ENCODE data around the gene ARHGAP42.

The ARHGAP42 gene

DNA sequence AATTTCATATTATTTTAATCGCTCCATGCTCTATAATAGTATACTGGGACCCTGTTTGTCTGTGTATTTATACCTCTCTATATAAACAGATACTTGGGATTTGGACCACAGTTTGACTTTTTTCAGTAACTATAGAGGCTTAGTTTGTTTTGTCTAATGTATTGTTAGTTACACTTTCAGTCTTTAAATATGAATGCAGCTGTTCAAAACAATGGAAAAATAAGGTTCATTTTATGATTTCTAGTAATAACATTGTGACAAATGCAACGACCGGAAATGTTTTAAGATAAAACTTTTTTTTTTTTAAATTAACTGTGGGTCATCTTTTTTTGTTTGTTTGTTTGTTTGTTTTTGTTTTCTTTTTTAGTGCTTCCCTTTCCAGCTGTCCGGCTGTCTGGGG lies 133.5 kb downstream of the ARHGAP42 start:
- H3K4me2 ChIP-seq (ENCODE audit: low read length) = no peak overlapping the region
- no peaks in the 10 kb centered on the region for H3F3A ChIP-seq (ENCODE audit: insufficient read depth, low read length)
- H3K36me3 ChIP-seq (ENCODE audit: insufficient read depth, low read length) = no peaks in the 10 kb centered on the region
- no peaks in the 10 kb centered on the region for H3K79me2 ChIP-seq (ENCODE audit: insufficient read depth, low read length)
- no peak overlapping the region for H3K4me3 ChIP-seq (ENCODE audit: low read depth, low read length, poor library complexity, severe bottlenecking)
- TF ChIP-seq, protein P1, sequence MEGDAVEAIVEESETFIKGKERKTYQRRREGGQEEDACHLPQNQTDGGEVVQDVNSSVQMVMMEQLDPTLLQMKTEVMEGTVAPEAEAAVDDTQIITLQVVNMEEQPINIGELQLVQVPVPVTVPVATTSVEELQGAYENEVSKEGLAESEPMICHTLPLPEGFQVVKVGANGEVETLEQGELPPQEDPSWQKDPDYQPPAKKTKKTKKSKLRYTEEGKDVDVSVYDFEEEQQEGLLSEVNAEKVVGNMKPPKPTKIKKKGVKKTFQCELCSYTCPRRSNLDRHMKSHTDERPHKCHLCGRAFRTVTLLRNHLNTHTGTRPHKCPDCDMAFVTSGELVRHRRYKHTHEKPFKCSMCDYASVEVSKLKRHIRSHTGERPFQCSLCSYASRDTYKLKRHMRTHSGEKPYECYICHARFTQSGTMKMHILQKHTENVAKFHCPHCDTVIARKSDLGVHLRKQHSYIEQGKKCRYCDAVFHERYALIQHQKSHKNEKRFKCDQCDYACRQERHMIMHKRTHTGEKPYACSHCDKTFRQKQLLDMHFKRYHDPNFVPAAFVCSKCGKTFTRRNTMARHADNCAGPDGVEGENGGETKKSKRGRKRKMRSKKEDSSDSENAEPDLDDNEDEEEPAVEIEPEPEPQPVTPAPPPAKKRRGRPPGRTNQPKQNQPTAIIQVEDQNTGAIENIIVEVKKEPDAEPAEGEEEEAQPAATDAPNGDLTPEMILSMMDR (IDR thresholded peaks at IDR 0.05; ENCODE audit: low read length) = no peak
- no peak for TF ChIP-seq EZH2 (IDR thresholded peaks at IDR 0.05; ENCODE audit: borderline replicate concordance, low read length)
- H3K9me3 ChIP-seq (ENCODE audit: low read length) = no peaks in the 10 kb centered on the region
- no peaks in the 10 kb centered on the region for H3K9me2 ChIP-seq (ENCODE audit: low read depth, low read length)
- no peaks in the 10 kb centered on the region for H3K27me3 ChIP-seq (ENCODE audit: insufficient read depth, low read length)
- H4K20me1 ChIP-seq (ENCODE audit: insufficient read depth, low read length) = no peaks in the 10 kb centered on the region
- no peak overlapping the region for H2AFZ ChIP-seq (ENCODE audit: low read length)
- H3K9ac ChIP-seq (ENCODE audit: low read length) = no peak overlapping the region
- H3K27ac ChIP-seq (ENCODE audit: low read depth, low read length, poor library complexity, severe bottlenecking) = no peak overlapping the region
- no peaks in the 10 kb centered on the region for H3K4me1 ChIP-seq (ENCODE audit: insufficient read depth, low read length, severe bottlenecking)

- H3K27me3 ChIP-seq (ENCODE audit: insufficient read depth, low read length) = no peaks in the 10 kb centered on the region
- no peak overlapping the region for H3K9ac ChIP-seq (ENCODE audit: low read length)
- H3K79me2 ChIP-seq (ENCODE audit: insufficient read depth, low read length) = no peaks in the 10 kb centered on the region
- no peaks in the 10 kb centered on the region for H3K9me2 ChIP-seq (ENCODE audit: low read depth, low read length)
- H3K4me1 ChIP-seq (ENCODE audit: insufficient read depth, low read length, severe bottlenecking) = no peaks in the 10 kb centered on the region
- H3K27ac ChIP-seq (ENCODE audit: low read depth, low read length, poor library complexity, severe bottlenecking) = no peak overlapping the region
- H4K20me1 ChIP-seq (ENCODE audit: insufficient read depth, low read length) = no peaks in the 10 kb centered on the region
- TF ChIP-seq, protein P1 (IDR thresholded peaks at IDR 0.05; ENCODE audit: low read length) = no peak
- no peak for TF ChIP-seq EZH2 (IDR thresholded peaks at IDR 0.05; ENCODE audit: borderline replicate concordance, low read length)
- no peaks in the 10 kb centered on the region for H3K36me3 ChIP-seq (ENCODE audit: insufficient read depth, low read length)
- no peaks in the 10 kb centered on the region for H3K9me3 ChIP-seq (ENCODE audit: low read length)
- H3K4me2 ChIP-seq (ENCODE audit: low read length) = no peak overlapping the region
- H3K4me3 ChIP-seq (ENCODE audit: low read depth, low read length, poor library complexity, severe bottlenecking) = no peak overlapping the region
- no peaks in the 10 kb centered on the region for H3F3A ChIP-seq (ENCODE audit: insufficient read depth, low read length)
- H2AFZ ChIP-seq (ENCODE audit: low read length) = no peak overlapping the region
Observed at GRCh38 chr11:100821198-100821597, 134.1 kb downstream of the ARHGAP42 start.

DNA sequence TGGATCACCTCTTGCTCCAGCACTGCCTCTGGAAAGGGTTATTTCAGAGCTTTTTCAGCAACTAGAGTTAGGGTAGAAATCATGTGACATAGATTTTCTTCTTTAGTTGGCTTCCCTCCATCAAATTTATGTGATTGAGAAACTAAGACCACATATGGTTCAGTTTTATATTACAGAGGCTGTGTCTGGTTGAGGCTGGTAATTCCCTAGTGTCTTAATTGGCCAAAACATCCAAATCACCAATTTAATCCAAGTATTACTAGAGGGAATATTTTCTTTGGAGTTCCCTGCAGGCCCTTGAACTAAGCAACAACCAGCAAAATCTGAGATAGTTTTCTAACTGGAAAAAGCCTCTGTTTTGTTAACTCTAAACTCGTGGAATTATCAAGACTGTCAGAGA lies 136.3 kb downstream of the ARHGAP42 start:
- TF ChIP-seq, protein P1 (IDR thresholded peaks at IDR 0.05; ENCODE audit: low read length) = no peak
- Histone ChIP-seq H3K4me2 (ENCODE audit: low read length) (no peak overlapping the region), H3K4me1 (ENCODE audit: insufficient read depth, low read length, severe bottlenecking) (no peaks in the 10 kb centered on the region)

More for the DNA sequence above, 136.3 kb downstream of the ARHGAP42 start:
- H3K27ac ChIP-seq (ENCODE audit: low read depth, low read length, poor library complexity, severe bottlenecking) = no peak overlapping the region
- no peaks in the 10 kb centered on the region for H3K27me3 ChIP-seq (ENCODE audit: insufficient read depth, low read length)
- no peak overlapping the region for H3K9ac ChIP-seq (ENCODE audit: low read length)
- no peaks in the 10 kb centered on the region for H3F3A ChIP-seq (ENCODE audit: insufficient read depth, low read length)
- H3K9me2 ChIP-seq (ENCODE audit: low read depth, low read length) = no peaks in the 10 kb centered on the region
- no peaks in the 10 kb centered on the region for H4K20me1 ChIP-seq (ENCODE audit: insufficient read depth, low read length)
- H2AFZ ChIP-seq (ENCODE audit: low read length) = no peak overlapping the region
- no peaks in the 10 kb centered on the region for H3K79me2 ChIP-seq (ENCODE audit: insufficient read depth, low read length)
- no peaks in the 10 kb centered on the region for H3K36me3 ChIP-seq (ENCODE audit: insufficient read depth, low read length)
- no peak overlapping the region for H3K4me3 ChIP-seq (ENCODE audit: low read depth, low read length, poor library complexity, severe bottlenecking)
- H3K9me3 ChIP-seq (ENCODE audit: low read length) = no peaks in the 10 kb centered on the region

Data from OCI-LY1 (cell line).